Osteocyte (in vitro differentiated cells): ENCODE data around the gene PWP2. TPM values are rescaled to one million over a fixed set of nuclear protein-coding genes. Genes with fewer than 3 reads are reported as not detected.
A peak's percentile ranks its signal among the peaks of the same experiment; 100 is the strongest.

ENCODE experiments used
- DNase-seq: peaks from one replicate; pipeline ENCODE4 v3.0.0; 2021; ENCODE audit warnings: mixed read lengths; ENCODE audit not compliant: unreplicated experiment; ENCODE audit errors: extremely low spot score
- H3K27ac Mint-ChIP-seq: one replicate; pipeline ENCODE4 v1.8.0; 2021; ENCODE audit warnings: mild to moderate bottlenecking, mixed read lengths; ENCODE audit not compliant: unreplicated experiment
- H3K27me3 Mint-ChIP-seq: one replicate; pipeline ENCODE4 v1.8.0; 2021; ENCODE audit warnings: mixed read lengths; ENCODE audit not compliant: unreplicated experiment
- H3K36me3 Mint-ChIP-seq: one replicate; pipeline ENCODE4 v1.8.0; 2021; ENCODE audit warnings: mixed read lengths; ENCODE audit not compliant: unreplicated experiment
- H3K4me1 Mint-ChIP-seq: one replicate; pipeline ENCODE4 v1.8.0; 2021; ENCODE audit warnings: mixed read lengths; ENCODE audit not compliant: unreplicated experiment
- H3K4me3 Mint-ChIP-seq: one replicate; pipeline ENCODE4 v1.8.0; 2021; ENCODE audit warnings: mild to moderate bottlenecking, moderate library complexity, mixed read lengths; ENCODE audit not compliant: unreplicated experiment
- H3K9me3 Mint-ChIP-seq: one replicate; pipeline ENCODE4 v1.8.0; 2021; ENCODE audit warnings: mixed read lengths; ENCODE audit not compliant: unreplicated experiment
- total RNA-seq: library from RNA; stranded (reverse); gene quantifications from 2 replicates; pipeline ENCODE4 v1.2.1, GENCODE V29; 2021
- TF ChIP-seq, protein P1 (sequence below): fragments of 200-600 bp; sonication (generic); IDR thresholded peaks from 2 replicates; pipeline ENCODE4 v1.5.0; 2021; ENCODE audit warnings: antibody characterized with exemption, mild to moderate bottlenecking, moderate library complexity

The PWP2 gene
- total RNA-seq, 1 donor from 2014 or later, result 0.75 TPM

DNA sequence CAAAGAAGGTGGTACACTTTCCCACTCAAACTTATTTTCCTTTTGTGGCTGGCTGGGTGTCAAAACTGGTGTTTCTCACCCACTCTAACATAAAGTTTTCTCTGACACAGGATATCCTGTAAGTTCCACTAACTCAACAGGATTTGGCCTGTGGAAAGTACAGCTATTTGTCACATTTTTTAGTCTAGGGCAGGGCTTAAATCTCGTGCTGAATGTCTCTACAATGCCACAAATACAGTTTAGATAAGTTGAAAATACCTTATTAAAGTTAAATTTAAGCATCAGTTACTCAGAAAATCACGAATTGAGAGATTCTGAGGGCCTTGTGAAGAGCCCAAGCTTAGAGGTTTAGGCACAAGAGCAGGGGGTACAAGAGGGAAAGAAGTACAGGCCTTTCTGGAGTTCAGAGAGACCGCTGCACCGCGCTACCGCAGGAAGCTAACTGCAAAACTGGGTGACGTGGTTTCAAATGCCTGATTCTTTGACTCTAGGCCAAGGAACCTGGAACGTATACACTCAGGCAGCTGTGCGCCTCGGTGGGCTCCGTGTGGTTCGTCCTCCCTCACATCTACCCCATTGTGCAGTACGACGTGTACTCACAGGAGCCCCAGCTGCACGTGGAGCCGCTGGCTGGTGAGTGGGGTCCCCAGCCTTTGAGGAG, 23.4 kb upstream of the PWP2 start:
- Mint-ChIP-seq H3K4me1 (no peaks in the 10 kb centered on the region), H3K4me3 (no peak overlapping the region), H3K9me3 (no peaks in the 10 kb centered on the region), H3K27me3 (no peaks in the 10 kb centered on the region), H3K36me3 (peaks cover 55% of the 10 kb centered on the region), H3K27ac (no peak overlapping the region)
- TF ChIP-seq, protein P1, sequence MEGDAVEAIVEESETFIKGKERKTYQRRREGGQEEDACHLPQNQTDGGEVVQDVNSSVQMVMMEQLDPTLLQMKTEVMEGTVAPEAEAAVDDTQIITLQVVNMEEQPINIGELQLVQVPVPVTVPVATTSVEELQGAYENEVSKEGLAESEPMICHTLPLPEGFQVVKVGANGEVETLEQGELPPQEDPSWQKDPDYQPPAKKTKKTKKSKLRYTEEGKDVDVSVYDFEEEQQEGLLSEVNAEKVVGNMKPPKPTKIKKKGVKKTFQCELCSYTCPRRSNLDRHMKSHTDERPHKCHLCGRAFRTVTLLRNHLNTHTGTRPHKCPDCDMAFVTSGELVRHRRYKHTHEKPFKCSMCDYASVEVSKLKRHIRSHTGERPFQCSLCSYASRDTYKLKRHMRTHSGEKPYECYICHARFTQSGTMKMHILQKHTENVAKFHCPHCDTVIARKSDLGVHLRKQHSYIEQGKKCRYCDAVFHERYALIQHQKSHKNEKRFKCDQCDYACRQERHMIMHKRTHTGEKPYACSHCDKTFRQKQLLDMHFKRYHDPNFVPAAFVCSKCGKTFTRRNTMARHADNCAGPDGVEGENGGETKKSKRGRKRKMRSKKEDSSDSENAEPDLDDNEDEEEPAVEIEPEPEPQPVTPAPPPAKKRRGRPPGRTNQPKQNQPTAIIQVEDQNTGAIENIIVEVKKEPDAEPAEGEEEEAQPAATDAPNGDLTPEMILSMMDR, result no peak
- DNase-seq, result no peak

DNA sequence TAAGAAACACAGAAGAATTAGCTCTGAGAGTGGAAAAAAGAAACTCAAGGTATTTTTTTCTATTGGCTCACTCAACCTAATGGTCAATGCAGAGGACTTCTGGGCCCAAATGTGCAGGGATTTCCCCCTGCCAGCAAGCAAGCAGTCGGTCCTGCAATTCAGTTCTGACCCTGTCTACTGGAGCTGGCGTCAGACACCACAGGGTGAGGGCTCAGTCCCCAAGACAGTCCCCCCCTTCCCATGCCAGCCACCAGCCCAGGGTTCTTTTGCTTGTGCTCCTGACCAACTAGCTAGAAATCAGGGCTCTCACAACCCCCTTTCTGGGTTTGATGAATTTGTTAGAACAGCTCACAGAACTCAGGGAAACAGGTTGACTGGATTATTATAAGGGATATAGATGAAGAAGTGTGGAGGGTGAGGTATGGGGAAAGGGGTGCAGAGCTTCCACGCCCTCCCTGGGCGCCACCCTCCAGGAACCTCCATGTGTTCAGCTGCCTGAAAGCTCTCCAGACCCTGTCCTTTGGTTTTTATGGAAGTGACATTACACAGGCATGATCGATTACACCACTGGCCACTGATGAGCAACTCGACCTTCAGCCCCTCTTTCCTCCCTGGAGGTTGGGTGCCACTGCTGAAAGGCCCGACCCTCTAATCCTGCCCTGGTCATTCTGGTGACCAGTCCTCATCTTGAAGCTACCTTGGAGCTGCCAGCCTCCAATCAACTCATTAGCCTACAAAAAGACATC, 22.5 kb upstream of the PWP2 start:
- Mint-ChIP-seq H3K27me3 (no peaks in the 10 kb centered on the region), H3K36me3 (peaks cover 63% of the 10 kb centered on the region), H3K9me3 (no peaks in the 10 kb centered on the region), H3K4me3 (no peak overlapping the region), H3K4me1 (no peaks in the 10 kb centered on the region), H3K27ac (no peak overlapping the region)
- peak; percentile 51 for DNase-seq
- TF ChIP-seq, protein P1, result no peak

DNA sequence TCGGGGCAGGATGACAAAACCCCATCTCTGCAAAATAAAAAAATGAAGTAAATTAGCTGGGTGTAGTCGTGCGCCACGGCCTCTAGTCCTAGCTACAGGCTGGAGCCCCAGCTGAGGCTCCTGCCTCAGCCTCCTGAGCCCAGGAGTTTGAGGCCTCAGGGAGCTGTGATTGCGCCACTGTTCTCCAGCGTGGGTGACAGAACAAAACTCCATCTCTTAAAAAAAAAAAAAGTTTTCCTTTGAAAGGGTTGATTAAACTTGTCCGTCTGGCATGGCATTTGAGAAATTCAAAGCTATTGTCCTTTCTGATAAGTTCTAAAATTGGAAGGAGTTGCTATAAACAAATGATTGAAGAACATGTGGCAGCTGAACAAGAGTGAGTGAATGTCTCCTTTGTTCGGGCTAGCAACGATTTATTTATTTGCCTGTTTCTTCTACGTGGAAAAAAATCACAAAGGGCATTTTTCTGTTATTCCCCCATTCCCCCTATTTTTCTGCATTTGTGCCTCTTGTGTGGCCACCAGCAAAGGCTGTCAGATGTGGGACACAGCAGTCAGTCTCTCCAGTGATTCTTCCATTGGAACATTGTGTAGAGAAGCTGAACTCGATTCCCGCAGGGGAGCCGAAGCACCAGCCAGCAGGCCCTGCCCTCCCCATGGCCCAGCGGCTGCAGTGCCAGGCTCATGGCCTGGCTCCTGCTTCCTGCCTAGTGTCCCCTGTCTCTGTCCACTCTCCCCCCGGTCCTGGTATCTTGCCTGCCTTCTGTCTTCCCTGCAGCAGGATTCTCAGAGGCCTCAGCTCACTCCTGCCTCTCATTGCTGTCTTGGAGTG, 21.5 kb upstream of the PWP2 start:
- Mint-ChIP-seq H3K27ac (no peak overlapping the region), H3K9me3 (no peaks in the 10 kb centered on the region), H3K4me1 (no peaks in the 10 kb centered on the region), H3K27me3 (no peaks in the 10 kb centered on the region), H3K36me3 (peaks cover 66% of the 10 kb centered on the region), H3K4me3 (no peak overlapping the region)
- DNase-seq, result peak; percentile 59
- TF ChIP-seq, protein P1, result no peak

DNA sequence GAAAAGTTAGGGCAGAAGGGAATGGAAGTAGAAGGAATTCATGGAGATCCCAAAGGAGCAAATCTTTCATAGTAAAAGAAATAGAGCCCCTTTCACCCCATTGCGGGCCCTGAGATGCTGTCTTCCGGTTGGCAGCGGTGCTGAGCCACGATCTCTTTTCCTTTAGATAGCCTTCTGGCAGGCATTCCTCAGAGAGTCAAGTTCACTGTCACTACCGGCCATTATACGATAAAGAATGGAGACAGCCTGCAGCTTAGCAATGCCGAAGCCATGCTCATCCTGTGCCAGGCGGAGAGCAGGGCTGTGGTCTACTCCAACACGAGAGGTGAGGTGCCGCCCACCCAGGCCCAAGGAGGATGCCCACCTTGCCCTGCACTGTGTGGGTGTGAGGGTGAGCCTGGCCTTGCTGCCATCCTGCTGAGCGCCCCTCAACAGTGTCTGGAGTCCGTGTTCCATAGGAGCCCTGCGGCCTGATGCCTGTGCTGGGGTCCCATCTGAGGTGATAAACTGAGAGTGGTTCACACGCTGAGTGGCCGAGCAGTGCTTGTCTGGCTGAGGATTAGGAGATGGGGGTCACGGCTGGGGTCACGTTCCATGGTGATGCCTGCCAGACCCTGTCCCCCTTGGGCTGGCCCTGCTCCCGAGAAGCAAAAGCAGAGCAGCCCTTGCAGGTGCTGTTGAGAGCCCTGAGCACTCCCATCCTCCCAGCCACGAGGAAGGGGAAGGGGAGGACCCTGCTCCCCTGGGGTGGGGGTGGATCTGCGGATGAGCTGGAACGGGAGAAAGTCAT, 20.4 kb upstream of the PWP2 start:
- H3K36me3 Mint-ChIP-seq, result peaks cover 64% of the 10 kb centered on the region
- TF ChIP-seq, protein P1, result no peak
- no peaks in the 10 kb centered on the region for H3K27me3 Mint-ChIP-seq
- H3K27ac Mint-ChIP-seq, result no peak overlapping the region
- DNase-seq, result peak; percentile 77
- H3K4me3 Mint-ChIP-seq, result no peak overlapping the region
- no peaks in the 10 kb centered on the region for H3K4me1 Mint-ChIP-seq
- H3K9me3 Mint-ChIP-seq, result no peaks in the 10 kb centered on the region
